ENCODE results near the gene RAB35. TPM values are rescaled to one million over a fixed set of nuclear protein-coding genes. Genes with fewer than 3 reads are reported as not detected.
"Not testable (repeated sequence)": the region's sequence is repeated elsewhere in the genome, so short reads cannot be mapped to it uniquely, and the experiment has no call there.

RAB35 gene
- polyA plus RNA-seq, 1 of the 3 experiments (the other 2 are of a cell fraction) = 41.8 TPM

DNA sequence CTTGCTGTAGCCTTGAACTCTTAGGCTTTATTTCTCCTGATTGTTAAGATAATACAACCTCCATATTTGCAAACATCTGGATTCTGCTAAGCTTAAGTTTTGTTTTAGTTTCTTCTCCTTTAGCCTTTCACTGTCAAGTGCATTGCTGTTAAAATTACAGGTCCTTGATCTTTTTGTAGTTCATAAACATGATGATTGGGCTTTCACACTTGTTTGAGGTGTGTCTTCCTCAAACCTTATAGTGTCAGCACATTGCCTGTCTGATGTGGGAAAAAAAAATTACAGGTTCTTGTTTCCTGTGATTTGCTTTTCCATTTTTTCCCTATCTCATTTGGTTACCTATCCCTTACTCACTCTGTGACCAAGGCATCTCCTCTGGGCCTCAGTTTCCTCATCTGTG lies 68.3 kb downstream of the RAB35 start:
- ChIA-PET CTCF (interaction anchor here (0.6 to 2.0 kb wide), 3 partner anchors 14 to 408 kb away, joined by 4 to 5 read pairs (median 5); no protein-coding TSS in a partner anchor), POLR2A (no interaction called here)
- Histone ChIP-seq H2AFZ (ENCODE audit: low read depth) (no peak overlapping the region), H3K9ac (no peak overlapping the region), H3K9me2 (no peaks in the 10 kb centered on the region), H3K36me3 (replicated peaks in 1 of 2; ENCODE audit: control insufficient read depth in 1 of 2, insufficient read depth in 2 of 2, low read length in 1 of 2) (no peaks in the 10 kb centered on the region), H3K9me3 (no peaks in the 10 kb centered on the region), H4K20me1 (ENCODE audit: insufficient read depth) (no peaks in the 10 kb centered on the region), H3K27ac (ENCODE audit: low read depth in 2 of 2, low read length in 1 of 2) (no peak overlapping the region), H3K4me2 (no peak overlapping the region), H3K27me3 (ENCODE audit: insufficient read depth) (no peaks in the 10 kb centered on the region), H3K4me3 (ENCODE audit: low read depth in 2 of 2, low read length in 1 of 2) (no peak overlapping the region), H3F3A (replicated peaks; ENCODE audit: insufficient read depth) (no peaks in the 10 kb centered on the region), H3K4me1 (ENCODE audit: control insufficient read depth in 1 of 2, insufficient read depth in 2 of 2, low read depth in 1 of 2, low read length in 1 of 2) (no peaks in the 10 kb centered on the region), H3K79me2 (ENCODE audit: insufficient read depth) (no peaks in the 10 kb centered on the region)
- DNase-seq = no peak
- TF ChIP-seq FOXJ3 (CRISPR knock-in tag; IDR thresholded peaks at IDR 0.05) = no peak
- no peak for TF ChIP-seq SIN3A (IDR thresholded peaks at IDR 0.05; ENCODE audit: borderline replicate concordance, low read depth, low read length)
- no peak for TF ChIP-seq TCF12 (IDR thresholded peaks at IDR 0.05)
- no peak for TF ChIP-seq FOXM1 (IDR thresholded peaks at IDR 0.05; ENCODE audit: low read depth)
- TF ChIP-seq EZH2phosphoT487 (IDR thresholded peaks at IDR 0.05; ENCODE audit: borderline replicate concordance, low read depth) = no peak
- no peak for TF ChIP-seq YY1 (IDR thresholded peaks at IDR 0.05; ENCODE audit: low read depth)
- TF ChIP-seq RAD21 (IDR thresholded peaks at IDR 0.05; ENCODE audit: low read length) = no peak
- TF ChIP-seq GABPA (IDR thresholded peaks at IDR 0.05; ENCODE audit: low read depth) = no peak

DNA sequence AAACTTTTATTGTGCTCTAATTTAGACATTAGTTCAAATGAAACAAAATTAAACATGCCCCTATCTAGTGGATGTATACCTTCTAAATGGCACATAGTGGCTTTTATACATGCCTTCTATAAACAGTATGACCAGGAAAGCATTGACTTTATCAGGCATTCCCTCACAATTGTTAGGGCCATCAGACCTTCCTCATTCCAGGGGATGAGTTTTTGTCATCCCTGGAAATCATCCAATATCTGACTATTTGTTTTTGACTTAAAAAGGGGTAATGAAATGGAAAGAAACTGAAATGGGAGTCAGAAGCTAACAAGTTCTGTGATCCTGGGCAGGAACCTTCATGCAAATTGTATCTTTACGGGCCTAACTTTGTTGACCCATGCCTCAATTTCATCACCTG lies 69.5 kb downstream of the RAB35 start:
- no peaks in the 10 kb centered on the region for H3K79me2 ChIP-seq (ENCODE audit: insufficient read depth)
- ChIA-PET POLR2A (no interaction called here), CTCF (interaction anchor here (2.0 kb wide), 1 partner anchor 13 kb away, joined by 5 read pairs; no protein-coding TSS in a partner anchor)

DNA sequence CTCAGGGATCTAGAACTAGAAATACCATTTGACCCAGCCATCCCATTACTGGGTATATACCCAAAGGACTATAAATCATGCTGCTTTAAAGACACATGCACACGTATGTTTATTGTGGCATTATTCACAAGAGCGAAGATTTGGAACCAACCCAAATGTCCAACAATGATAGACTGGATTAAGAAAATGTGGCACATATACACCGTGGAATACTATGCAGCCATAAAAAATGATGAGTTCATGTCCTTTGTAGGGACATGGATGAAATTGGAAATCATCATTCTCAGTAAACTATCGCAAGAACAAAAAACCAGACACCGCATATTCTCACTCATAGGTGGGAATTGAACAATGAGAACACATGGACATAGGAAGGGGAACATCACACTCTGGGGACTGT lies 71.2 kb downstream of the RAB35 start:
- H3K4me1 ChIP-seq (ENCODE audit: control insufficient read depth in 1 of 2, insufficient read depth in 2 of 2, low read depth in 1 of 2, low read length in 1 of 2); H3K4me3 ChIP-seq (ENCODE audit: low read depth in 2 of 2, low read length in 1 of 2); CTCF ChIA-PET; POLR2A ChIA-PET; H3K79me2 ChIP-seq (ENCODE audit: insufficient read depth); H3K4me2 ChIP-seq; H3K9me2 ChIP-seq; H3K36me3 ChIP-seq (replicated peaks in 1 of 2; ENCODE audit: control insufficient read depth in 1 of 2, insufficient read depth in 2 of 2, low read length in 1 of 2); H2AFZ ChIP-seq (ENCODE audit: low read depth); H3F3A ChIP-seq (replicated peaks; ENCODE audit: insufficient read depth); H3K9me3 ChIP-seq; H3K27ac ChIP-seq (ENCODE audit: low read depth in 2 of 2, low read length in 1 of 2); H3K9ac ChIP-seq; H4K20me1 ChIP-seq (ENCODE audit: insufficient read depth); H3K27me3 ChIP-seq (ENCODE audit: insufficient read depth); DNase-seq: not testable (repeated sequence)
- 49% methylated on average over 5 of the region's 5 CpGs for WGBS (ENCODE audit: low lambda C conversion rate)

More for the DNA sequence above, 69.5 kb downstream of the RAB35 start:
- Histone ChIP-seq H3K4me3 (ENCODE audit: low read depth in 2 of 2, low read length in 1 of 2) (no peak overlapping the region), H3K9me2 (no peaks in the 10 kb centered on the region), H3F3A (replicated peaks; ENCODE audit: insufficient read depth) (no peaks in the 10 kb centered on the region), H3K9ac (no peak overlapping the region), H3K4me2 (no peak overlapping the region), H3K9me3 (no peaks in the 10 kb centered on the region), H2AFZ (ENCODE audit: low read depth) (no peak overlapping the region), H3K36me3 (replicated peaks in 1 of 2; ENCODE audit: control insufficient read depth in 1 of 2, insufficient read depth in 2 of 2, low read length in 1 of 2) (no peaks in the 10 kb centered on the region), H3K27me3 (ENCODE audit: insufficient read depth) (no peaks in the 10 kb centered on the region), H4K20me1 (ENCODE audit: insufficient read depth) (no peaks in the 10 kb centered on the region), H3K4me1 (ENCODE audit: control insufficient read depth in 1 of 2, insufficient read depth in 2 of 2, low read depth in 1 of 2, low read length in 1 of 2) (no peaks in the 10 kb centered on the region), H3K27ac (ENCODE audit: low read depth in 2 of 2, low read length in 1 of 2) (no peak overlapping the region)
- 63% methylated on average over 1 of the region's 1 CpG for WGBS (ENCODE audit: low lambda C conversion rate)
- no peak for DNase-seq
- TF ChIP-seq MEF2A (IDR thresholded peaks at IDR 0.05; ENCODE audit: borderline replicate concordance, low read depth) = no peak
- no peak for TF ChIP-seq ELF1 (IDR thresholded peaks at IDR 0.05)
- TF ChIP-seq RAD21 (IDR thresholded peaks at IDR 0.05; ENCODE audit: low read length) = no peak
- no peak for TF ChIP-seq GABPA (IDR thresholded peaks at IDR 0.05; ENCODE audit: low read depth)
- TF ChIP-seq CHD2 (IDR thresholded peaks at IDR 0.05; ENCODE audit: low read length, partially characterized antibody) = no peak
- TF ChIP-seq, protein P1, sequence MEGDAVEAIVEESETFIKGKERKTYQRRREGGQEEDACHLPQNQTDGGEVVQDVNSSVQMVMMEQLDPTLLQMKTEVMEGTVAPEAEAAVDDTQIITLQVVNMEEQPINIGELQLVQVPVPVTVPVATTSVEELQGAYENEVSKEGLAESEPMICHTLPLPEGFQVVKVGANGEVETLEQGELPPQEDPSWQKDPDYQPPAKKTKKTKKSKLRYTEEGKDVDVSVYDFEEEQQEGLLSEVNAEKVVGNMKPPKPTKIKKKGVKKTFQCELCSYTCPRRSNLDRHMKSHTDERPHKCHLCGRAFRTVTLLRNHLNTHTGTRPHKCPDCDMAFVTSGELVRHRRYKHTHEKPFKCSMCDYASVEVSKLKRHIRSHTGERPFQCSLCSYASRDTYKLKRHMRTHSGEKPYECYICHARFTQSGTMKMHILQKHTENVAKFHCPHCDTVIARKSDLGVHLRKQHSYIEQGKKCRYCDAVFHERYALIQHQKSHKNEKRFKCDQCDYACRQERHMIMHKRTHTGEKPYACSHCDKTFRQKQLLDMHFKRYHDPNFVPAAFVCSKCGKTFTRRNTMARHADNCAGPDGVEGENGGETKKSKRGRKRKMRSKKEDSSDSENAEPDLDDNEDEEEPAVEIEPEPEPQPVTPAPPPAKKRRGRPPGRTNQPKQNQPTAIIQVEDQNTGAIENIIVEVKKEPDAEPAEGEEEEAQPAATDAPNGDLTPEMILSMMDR (IDR thresholded peaks at IDR 0.05) = no peak
- no peak for TF ChIP-seq TCF12 (IDR thresholded peaks at IDR 0.05)
- TF ChIP-seq, protein P2, sequence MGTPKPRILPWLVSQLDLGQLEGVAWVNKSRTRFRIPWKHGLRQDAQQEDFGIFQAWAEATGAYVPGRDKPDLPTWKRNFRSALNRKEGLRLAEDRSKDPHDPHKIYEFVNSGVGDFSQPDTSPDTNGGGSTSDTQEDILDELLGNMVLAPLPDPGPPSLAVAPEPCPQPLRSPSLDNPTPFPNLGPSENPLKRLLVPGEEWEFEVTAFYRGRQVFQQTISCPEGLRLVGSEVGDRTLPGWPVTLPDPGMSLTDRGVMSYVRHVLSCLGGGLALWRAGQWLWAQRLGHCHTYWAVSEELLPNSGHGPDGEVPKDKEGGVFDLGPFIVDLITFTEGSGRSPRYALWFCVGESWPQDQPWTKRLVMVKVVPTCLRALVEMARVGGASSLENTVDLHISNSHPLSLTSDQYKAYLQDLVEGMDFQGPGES (IDR thresholded peaks at IDR 0.05; ENCODE audit: low read depth, low read length) = no peak
- TF ChIP-seq MXI1 (IDR thresholded peaks at IDR 0.05; ENCODE audit: low read depth, low read length) = no peak
- no peak for TF ChIP-seq FOXJ3 (CRISPR knock-in tag; IDR thresholded peaks at IDR 0.05)
- no peak for TF ChIP-seq RFX5 (IDR thresholded peaks at IDR 0.05; ENCODE audit: low read length)
- no peak for TF ChIP-seq TEAD4 (IDR thresholded peaks at IDR 0.05; ENCODE audit: borderline replicate concordance, insufficient read depth)
- TF ChIP-seq SIN3A (IDR thresholded peaks at IDR 0.05; ENCODE audit: borderline replicate concordance, low read depth, low read length) = no peak
- TF ChIP-seq FOSL2 (IDR thresholded peaks at IDR 0.05; ENCODE audit: borderline replicate concordance, low read depth) = no peak
- TF ChIP-seq, protein P3, sequence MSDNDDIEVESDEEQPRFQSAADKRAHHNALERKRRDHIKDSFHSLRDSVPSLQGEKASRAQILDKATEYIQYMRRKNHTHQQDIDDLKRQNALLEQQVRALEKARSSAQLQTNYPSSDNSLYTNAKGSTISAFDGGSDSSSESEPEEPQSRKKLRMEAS (IDR thresholded peaks at IDR 0.05; ENCODE audit: low read depth) = no peak
- TF ChIP-seq NFIC (IDR thresholded peaks at IDR 0.05; ENCODE audit: borderline replicate concordance) = no peak
- no peak for TF ChIP-seq RXRA (IDR thresholded peaks at IDR 0.05; ENCODE audit: borderline replicate concordance, low read depth)
- TF ChIP-seq, protein P4, sequence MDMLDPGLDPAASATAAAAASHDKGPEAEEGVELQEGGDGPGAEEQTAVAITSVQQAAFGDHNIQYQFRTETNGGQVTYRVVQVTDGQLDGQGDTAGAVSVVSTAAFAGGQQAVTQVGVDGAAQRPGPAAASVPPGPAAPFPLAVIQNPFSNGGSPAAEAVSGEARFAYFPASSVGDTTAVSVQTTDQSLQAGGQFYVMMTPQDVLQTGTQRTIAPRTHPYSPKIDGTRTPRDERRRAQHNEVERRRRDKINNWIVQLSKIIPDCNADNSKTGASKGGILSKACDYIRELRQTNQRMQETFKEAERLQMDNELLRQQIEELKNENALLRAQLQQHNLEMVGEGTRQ (IDR thresholded peaks at IDR 0.05; ENCODE audit: borderline replicate concordance, low read depth, low read length) = no peak
- no peak for TF ChIP-seq EZH2phosphoT487 (IDR thresholded peaks at IDR 0.05; ENCODE audit: borderline replicate concordance, low read depth)

Measured in SK-N-SH (cell line).